Right ventricle myocardium superior (tissue), 1 donor: ENCODE results near the gene PRSS33. TPM values are rescaled to one million over a fixed set of nuclear protein-coding genes. Genes with fewer than 3 reads are reported as not detected.

Experiments
- ATAC-seq: fragments of 200-7000 bp; cut with Tn5 transposase; one replicate; pipeline ENCODE4 v1.9.1; 2020; ENCODE audit warnings: mild to moderate bottlenecking; ENCODE audit not compliant: poor library complexity
- DNase-seq: peaks from one replicate; pipeline ENCODE4 v3.0.0-alpha.2; 2020
- intact Hi-C: fragments of 100-400 bp; cut with DNase I; formaldehyde crosslinking; loops from one replicate; pipeline ENCODE4 v1.11.2; 2022
- long read RNA-seq: library from polyadenylated mRNA; unstranded; transcript quantifications from one replicate; pipeline ENCODE4 v2.0.0, GENCODE V29; 2021
- total RNA-seq: library from RNA; stranded (reverse); fragmentation: NEBNext Ultra II Directional; extraction: Animal tissue kit (Norgen Biotek cat#: 25700); gene quantifications from one replicate; pipeline ENCODE4 v1.2.1, GENCODE V29; 2021
- donor health status: DM: no; HTN: yes; CAD: no; lungs with severe emphysema.

PRSS33 gene, protein sequence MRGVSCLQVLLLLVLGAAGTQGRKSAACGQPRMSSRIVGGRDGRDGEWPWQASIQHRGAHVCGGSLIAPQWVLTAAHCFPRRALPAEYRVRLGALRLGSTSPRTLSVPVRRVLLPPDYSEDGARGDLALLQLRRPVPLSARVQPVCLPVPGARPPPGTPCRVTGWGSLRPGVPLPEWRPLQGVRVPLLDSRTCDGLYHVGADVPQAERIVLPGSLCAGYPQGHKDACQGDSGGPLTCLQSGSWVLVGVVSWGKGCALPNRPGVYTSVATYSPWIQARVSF
- not detected for total RNA-seq
- long read RNA-seq, result 0 reads

DNA sequence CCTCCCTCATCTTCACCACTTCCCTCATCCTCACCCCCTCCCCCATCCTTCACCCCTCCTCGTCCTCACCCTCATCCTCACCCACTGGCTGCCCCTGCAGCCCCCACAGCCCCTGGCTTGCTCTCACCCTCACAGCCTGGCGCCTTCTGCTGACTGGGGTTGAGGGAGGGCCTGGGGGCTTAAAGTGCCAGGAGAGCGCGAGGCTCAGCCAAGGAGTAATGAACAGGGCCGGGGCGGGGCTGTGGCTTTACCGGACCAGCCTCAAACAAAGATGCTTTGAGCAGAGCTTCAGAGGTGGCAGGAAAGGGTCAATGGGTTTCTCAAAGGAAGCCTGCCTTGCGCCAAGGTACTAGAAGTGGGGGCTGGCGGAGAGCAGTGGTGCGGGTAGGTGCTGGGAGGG lies at the start of gene PRSS33:
Gene PRSS33, minus strand, starts transcription at position 155 of the 400 bp plus-strand sequence. CDS start 1,013 bp downstream, outside the sequence.
- ATAC-seq (no peak), DNase-seq (peak; percentile 29)
- intact Hi-C loops, result no loop called here

DNA sequence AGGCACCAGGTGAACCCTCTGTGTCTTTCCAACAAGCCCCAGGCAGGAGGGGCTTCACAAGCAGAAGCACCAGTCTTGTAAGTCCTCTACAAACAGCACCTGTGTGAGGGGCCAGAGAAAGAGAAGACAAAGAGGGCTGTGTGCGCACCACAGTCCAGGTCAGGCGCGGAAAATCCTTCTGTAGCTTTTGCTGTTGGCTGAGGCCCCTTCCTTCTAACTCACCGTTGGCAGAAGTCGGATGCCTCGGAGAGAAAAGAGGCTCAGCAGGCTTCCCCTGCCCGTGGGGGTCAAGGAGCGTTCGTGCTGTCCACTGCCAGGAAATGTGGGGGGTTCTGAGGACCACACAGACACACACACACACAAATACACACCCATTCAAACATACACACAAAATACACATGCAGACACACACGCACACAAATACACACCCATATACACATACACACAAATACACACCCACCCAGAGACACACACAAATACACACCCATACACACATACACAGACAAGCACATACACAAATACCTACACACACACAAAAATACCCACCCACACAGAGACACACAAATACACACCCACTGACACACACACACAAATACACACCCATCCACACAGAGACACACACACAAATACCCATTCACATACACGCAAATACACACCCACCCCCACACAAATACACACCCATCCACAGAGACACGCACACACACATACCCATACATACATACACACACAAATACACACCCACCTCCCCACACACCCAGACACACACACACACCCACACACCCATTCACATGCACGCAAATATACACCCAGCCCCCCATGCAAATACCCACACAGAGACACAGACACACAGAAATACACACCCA lies 49.5 kb upstream of the PRSS33 start:
- DNase-seq (no peak), ATAC-seq (no peak)
- intact Hi-C loops, result no loop called here

DNA sequence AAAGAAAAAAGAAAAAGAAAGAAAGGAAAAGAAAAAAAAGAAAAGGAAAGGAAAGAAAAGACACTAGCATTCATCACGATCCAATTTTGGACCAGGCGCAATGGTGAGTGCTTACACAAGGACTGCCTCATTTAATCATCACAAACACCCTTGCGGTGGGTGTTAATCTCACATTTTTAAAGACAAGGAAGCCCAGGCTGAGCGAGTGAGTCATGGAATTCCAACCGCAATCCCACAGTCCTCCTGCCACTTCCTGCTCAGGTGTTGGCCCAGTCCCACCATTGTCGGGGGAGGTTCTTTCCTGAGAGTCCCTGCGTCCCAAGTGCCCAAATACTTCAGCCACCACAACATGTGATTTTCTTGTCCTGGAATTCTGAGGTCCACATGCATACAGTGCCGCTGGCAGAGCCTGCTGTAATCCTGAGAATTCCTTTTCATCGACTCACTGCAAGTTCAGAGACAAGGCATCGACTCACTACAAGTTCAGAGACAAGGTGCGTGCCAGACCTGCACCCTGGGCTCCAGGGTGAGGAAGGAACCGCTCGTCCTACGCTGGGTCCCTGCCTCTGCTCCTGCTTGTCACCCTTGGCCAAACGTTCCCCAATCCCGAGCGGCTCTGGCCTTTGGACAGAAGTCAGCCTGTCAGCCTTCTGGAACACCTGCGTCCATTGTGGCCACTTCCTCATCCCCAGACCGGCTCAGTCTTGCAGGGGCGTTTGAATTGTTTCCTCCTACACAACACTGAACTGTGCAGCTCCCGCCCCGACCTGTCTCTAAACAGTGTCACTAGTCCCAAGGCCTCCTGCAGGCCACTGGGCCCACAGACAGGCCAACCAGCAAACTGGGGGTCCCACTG lies 48.5 kb upstream of the PRSS33 start:
- DNase-seq, result no peak
- no peak for ATAC-seq
- intact Hi-C loops, result no loop called here

DNA sequence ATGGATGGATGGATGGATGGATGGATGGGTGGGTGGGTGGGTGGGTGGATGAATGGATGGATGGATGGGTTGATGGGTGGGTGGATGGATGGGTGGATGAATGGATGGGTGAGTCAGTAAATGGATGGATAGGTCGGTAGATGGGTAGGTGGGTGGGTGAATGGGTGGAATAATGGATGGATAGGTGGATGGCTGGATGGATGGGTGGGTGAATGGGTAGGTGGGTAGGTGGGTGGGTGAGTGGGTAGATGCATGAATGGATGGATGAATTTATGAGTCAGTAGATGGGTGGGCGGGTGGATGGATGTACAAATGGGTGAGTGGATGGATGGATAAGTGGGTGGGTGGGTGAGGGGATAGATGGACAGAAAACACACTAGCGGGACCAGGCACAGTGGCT lies 47.6 kb upstream of the PRSS33 start:
- intact Hi-C loops, result no loop called here
- no peak for DNase-seq
- ATAC-seq, result no peak

DNA sequence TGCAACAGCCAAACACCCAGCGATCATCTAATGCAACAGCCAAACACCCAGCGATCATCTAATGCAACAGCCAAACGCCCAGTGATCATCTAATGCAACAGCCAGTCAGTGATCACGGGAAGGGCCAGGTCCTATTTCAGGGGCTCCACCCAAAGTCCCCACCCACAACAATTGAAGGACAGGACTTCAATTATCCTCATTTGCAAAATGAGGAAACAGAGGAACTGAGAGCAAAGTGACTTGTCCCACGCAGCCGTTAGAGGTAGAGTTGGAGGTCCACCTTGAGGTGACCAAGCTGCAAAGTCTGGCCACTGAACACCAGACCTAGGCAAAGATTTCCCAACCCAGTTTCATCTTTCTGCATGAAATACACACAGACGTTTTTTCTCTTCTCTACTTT lies 46.4 kb upstream of the PRSS33 start:
- ATAC-seq, result no peak
- peak; percentile 4 for DNase-seq
- intact Hi-C loops, result no loop called here

DNA sequence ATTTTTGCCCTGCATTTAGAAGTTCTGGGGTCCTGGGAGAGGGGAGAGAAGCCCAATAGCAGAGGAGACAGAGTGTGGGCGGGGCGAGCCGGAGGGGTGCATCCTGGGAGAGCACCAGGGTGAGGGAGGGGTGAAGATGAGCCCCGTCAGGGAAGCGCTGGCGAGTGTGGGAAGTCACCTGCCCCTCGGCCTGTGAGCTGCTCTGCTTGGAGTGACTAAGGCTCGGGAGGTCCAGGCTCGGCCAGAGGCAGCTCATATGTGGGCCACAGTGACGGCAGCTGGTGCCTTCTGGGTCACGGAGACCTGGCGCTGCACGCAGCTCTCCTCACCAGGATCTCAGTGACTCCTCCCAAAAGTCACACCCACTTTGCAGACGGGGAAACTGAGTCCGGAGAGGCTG lies 43.8 kb upstream of the PRSS33 start:
- ATAC-seq (no peak), DNase-seq (peak; percentile 39)
- intact Hi-C loops, result no loop called here

DNA sequence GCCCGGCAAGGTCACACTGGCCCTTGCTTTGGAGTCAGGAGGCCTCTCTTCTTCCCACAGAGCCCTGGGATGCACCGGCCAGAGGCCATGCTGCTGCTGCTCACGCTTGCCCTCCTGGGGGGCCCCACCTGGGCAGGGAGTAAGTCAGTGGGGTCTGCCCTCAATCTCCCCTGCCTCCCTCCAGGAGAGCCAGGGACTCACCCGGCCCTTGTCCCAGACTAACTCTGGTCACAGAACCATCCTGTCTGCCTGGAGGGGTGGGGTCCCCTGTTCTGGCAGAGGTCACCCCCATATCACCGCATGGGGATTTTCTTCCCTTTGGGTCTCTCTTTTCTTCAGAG lies 43.0 kb upstream of the PRSS33 start:
- DNase-seq, result no peak
- no peak for ATAC-seq

DNA sequence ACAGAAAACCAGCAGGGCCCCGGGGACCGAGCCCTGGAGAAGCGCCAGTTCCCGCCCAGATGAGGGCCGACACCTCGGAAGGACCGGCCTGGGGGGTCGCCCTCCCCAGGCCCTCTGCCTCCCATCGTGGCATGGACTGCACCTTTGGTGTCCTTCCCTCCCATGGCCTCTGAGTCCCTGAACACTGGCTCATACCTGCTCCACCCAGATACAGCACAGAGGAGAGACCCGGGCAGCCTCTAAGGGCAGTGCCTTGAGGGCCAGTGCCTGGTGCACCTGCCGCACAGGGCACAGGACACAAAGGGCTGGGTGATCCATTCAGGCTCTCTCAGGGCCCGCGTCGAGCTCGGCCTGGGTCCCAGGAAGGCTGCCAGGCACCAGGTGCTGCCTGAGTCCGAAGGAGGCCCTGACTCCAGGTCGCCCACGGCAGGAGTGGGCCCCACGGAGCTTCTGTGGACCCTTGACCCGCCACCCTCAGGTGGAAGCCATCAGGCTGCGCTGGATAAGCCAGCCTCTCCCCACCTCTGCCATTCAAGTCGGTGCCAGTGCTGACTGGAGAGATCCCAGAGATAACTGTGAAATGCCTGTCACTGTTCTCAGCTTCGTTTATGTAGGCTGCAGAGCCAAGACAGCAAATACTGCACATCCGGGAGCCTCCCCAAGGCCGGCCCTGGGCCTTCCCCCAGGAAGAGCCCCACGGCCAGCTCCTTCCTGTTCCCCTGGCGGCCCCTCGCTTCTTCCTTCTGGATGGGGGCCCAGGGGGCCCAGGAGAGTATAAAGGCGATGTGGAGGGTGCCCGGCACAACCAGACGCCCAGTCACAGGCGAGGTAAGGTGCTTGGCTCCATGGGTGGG lies 42.4 kb upstream of the PRSS33 start, which contains the start of gene ZG16B:
Gene ZG16B, plus strand, starts transcription at position 803 of the 854 bp plus-strand sequence. CDS start 139 bp downstream, outside the sequence.
- peak; percentile 12 for ATAC-seq
- intact Hi-C loops, result no loop called here
- DNase-seq, result peak; percentile 24

More for the DNA sequence above, 43.0 kb upstream of the PRSS33 start:
- intact Hi-C loops, result no loop called here

DNA sequence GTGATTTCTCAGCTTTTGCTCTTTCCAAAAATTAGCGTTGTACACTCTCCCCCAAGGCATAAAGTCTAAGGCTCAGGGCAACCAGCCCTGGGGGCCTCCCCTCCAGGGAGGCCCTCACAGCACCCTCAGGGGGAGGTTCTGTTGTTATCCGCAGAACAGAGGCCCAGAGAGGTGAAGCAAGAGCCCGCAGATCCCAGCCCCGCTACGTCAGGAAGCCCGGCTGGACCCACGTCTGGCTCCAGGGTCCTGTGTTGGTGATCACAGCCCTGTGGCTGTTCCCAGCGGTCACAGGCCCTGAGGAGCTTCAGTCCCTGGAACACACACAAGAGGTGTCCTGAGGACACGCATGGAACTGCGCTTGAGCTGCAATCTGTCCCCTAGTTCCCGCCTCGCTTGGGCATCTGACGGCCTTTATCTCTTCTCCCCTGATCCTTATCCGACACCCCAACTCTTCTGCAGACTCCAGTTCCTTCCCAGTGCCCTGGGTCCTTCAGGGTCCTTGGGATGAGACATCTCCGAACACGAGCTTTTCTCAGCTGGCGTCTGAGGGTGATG lies 41.6 kb upstream of the PRSS33 start:
- intact Hi-C loops, result no loop called here
- ATAC-seq (no peak), DNase-seq (peak; percentile 20)

DNA sequence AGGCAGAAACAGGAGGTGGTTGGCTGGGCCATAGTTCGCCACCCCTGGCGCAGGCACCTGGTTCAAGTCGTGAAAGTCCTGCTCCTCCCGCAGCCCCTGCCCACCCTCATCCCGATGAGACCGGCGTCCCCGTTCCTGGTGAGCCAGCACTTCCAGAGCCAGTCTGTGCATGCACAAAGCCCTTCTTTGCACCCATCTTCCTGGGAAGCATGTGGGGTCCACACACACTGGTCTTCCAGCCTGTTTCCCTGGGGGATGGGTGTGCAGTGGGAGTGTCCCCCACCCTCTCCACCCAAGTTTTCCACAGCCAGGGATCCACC lies 41.1 kb upstream of the PRSS33 start:
- DNase-seq, result peak; percentile 2
- ATAC-seq, result no peak
- intact Hi-C loops, result no loop called here

DNA sequence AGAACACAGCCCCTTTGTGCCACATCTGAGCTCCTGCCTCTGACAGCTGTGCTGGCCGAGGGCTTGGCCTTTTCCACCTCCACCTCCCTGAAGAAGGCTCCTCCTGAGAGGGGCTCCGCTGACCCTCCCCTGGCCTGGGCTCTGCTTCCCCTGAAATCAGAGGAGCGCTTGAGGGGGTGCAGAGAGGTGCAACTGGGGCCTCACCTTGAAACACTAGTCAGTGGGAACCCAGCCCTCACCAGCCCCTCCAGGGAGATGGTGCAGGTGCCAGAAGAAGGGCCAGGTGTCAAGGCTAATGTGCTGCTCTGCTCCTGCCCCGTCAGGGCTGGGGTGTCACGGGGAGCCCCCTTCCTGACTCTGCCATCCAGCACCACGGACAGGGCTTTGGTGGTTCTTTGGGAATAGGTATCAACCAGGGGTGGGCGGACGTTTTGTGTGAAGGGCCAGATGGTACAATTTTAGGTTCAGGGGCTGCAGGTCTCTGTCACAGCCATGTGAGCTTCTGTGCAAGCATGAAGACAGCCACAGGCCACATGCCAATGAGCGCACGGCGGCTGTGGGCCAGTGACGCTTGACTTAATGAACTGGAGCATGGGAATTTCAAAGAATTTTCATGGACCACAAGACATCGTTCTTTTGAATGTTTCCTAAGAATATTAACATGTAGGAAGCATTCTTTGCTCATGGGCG lies 40.6 kb upstream of the PRSS33 start:
- no peak for ATAC-seq
- intact Hi-C loops, result no loop called here
- DNase-seq, result peak; percentile 29

DNA sequence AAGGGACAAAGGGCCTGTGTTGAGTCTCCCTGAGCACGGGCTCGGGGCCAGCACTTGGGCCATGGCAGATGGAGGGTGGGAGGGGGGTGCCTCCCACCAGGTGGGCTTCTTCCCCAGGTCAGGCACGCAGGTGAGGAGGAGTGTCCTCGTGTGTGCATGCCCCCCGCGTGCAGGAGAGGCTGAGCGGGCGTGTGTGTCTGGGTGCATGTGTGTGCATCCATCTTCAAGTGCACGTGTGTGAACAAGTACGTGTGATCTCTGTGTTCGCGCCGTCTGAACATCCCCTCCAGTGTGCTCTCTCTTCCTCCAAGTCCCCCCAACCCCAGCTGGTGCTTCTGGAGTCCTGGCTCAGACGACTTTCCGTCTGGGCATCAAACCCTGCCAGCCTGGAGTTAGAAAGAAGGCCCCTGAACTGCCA lies 40.0 kb upstream of the PRSS33 start:
- DNase-seq (peak; percentile 24), ATAC-seq (no peak)
- intact Hi-C loops, result no loop called here

DNA sequence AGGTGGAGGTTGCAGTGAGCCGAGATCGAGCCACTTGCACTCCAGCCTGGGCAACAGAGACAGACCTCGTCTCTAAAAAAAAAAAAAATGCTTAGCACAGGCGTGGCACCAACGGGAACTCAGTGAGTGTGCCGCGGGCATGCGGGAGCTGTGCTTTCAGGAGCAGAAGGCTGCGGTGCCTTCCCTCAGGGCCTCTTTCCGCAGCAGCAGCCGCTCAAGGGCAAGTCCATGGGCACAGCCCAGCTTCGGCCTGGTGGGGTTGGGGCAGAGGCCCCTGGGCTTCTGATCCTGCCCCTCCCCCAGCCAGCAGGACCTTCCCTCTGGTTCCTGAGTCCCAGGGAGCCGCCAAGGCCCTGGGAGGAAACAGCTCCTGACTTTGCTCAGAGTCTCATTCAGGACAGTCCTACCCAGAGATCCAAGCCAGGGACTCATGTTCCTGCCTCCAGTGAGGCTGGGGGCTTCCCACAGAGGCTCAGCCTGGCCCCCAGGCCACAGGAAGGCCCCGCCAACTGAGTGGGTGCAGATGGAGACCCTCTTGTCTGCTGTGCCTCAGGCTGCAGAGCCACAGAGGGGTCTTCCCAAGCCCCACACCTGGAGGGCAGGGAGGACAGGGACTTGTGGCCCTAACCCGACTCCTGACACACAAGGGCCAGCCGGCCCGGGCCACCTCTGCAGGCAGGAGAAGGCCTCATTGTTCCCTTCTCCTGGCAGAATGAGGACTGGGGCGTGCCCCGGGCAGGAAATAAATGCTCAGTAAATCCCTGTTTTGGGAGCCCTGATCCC lies 39.4 kb upstream of the PRSS33 start:
- intact Hi-C loops, result no loop called here
- DNase-seq (no peak), ATAC-seq (no peak)

DNA sequence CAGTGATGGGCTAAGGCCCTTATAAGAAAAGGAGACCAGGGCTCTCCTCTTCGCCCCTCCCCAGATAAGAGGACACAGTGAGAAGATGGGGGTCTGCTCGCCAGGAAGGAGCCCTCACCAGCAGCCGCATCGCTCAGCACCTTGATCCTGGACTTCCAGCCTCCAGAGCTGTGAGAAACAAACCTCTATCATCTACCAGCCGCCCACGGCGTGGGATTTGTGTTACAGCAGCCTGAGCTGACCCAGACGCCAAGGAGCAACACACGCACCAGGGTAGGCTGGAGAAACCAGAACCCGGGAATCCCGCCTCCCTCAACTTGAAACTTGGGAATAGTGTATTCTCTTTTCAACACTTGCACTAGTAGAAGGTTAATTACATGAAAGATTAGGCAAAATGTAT lies 38.5 kb upstream of the PRSS33 start:
- DNase-seq (no peak), ATAC-seq (no peak)
- intact Hi-C loops, result no loop called here

DNA sequence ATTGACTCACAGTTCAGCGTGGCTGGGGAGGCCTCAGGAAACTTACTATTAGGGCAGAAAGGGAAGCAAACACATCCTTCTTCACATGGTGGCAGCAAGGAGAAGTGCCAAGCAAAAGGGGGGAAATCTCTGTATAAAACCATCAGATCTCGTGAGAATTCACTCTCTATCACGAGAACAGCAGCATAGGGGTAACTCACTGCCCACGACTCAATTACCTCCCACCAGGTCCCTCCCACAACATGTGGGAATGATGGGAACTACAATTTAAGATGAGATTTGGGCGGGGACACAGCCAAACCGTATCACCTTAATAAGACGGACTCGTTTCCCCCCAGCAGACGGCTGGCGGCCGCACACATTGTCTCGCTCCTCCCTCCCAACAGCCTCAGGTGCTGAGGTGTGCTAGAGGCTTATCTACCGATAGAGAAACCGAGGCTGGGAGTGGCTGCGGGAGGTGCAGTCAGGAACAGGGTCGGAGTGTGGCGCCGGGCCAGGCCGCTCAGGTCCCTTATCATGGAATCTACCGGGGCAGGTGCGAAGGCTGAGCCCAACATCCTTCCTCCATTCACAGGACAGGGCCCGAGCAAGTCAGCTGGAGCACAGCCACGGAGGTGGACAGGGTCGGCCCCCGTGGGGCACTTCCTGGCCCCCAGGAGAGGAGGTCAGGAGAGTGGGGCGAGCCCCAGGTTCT lies 37.8 kb upstream of the PRSS33 start:
- ATAC-seq, result no peak
- peak; percentile 33 for DNase-seq
- intact Hi-C loops, result no loop called here

DNA sequence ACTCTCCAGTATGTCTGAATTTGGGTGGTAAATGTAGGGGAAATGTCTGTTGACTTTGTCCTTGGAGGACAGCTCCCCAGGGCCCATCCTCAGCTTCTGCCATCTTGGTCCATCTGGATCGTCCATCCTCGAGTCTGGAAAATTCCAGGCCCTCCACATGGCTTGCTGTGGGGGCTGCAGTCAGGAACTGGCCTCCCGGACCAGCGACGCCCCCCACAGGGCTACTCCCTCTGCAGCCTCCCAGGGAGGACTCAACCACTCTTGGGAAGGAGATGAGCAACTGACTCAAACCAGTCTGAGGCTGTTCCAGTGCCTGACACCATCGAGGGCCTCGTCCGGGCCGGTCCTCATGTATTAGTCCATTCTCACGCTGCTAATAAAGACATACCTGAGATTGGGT lies 37.3 kb upstream of the PRSS33 start:
- intact Hi-C loops, result no loop called here
- ATAC-seq (no peak), DNase-seq (no peak)
